ENCODE results near the gene BHLHA9.

Gene BHLHA9

GRCh38 chr17:1255041-1255440, 15.2 kb upstream of the BHLHA9 start:
- no peak for DNase-seq (ENCODE audit: low spot score)

GRCh38 chr17:1256699-1257098, 13.5 kb upstream of the BHLHA9 start:
- no peak for DNase-seq (ENCODE audit: low spot score)

GRCh38 chr17:1260086-1260769, 10.0 kb upstream of the BHLHA9 start:
- DNase-seq (ENCODE audit: low spot score): no peak

- no peak for DNase-seq (ENCODE audit: low spot score)
These were observed 9.5 kb upstream of the BHLHA9 start for GRCh38 chr17:1260770-1261161.

GRCh38 chr17:1264196-1264595, 6.0 kb upstream of the BHLHA9 start:
- no peak for DNase-seq (ENCODE audit: low spot score)

GRCh38 chr17:1267471-1267943, 2.7 kb upstream of the BHLHA9 start:
- DNase-seq (ENCODE audit: low spot score): no peak

- DNase-seq (ENCODE audit: low spot score): no peak
These were observed 783 bp downstream of the BHLHA9 start for GRCh38 chr17:1271030-1271423.

GRCh38 chr17:1271441-1271840, 1.2 kb downstream of the BHLHA9 start:
- no peak for DNase-seq (ENCODE audit: low spot score)

- DNase-seq (ENCODE audit: low spot score): no peak
These were observed 2.5 kb downstream of the BHLHA9 start for GRCh38 chr17:1272701-1273100.

GRCh38 chr17:1273492-1274244, 3.4 kb downstream of the BHLHA9 start:
- DNase-seq (ENCODE audit: low spot score): no peak

GRCh38 chr17:1274245-1274608, 4.0 kb downstream of the BHLHA9 start:
- DNase-seq (ENCODE audit: low spot score): no peak

- DNase-seq (ENCODE audit: low spot score): no peak
These were observed 5.1 kb downstream of the BHLHA9 start for GRCh38 chr17:1275205-1275961.

GRCh38 chr17:1275962-1276736, 5.9 kb downstream of the BHLHA9 start:
- DNase-seq (ENCODE audit: low spot score): peak; percentile 87

- no peak for DNase-seq (ENCODE audit: low spot score)
These were observed 10.4 kb downstream of the BHLHA9 start for GRCh38 chr17:1280652-1281051.

- DNase-seq (ENCODE audit: low spot score): no peak
These were observed 16.3 kb downstream of the BHLHA9 start for GRCh38 chr17:1286379-1287106.

GRCh38 chr17:1289695-1290094, 19.5 kb downstream of the BHLHA9 start:
- DNase-seq (ENCODE audit: low spot score): no peak

- DNase-seq (ENCODE audit: low spot score): no peak
These were observed 20.4 kb downstream of the BHLHA9 start for GRCh38 chr17:1290676-1291075.

- DNase-seq (ENCODE audit: low spot score): no peak
These were observed 24.0 kb downstream of the BHLHA9 start for GRCh38 chr17:1294157-1294717.

GRCh38 chr17:1298606-1299005, 28.4 kb downstream of the BHLHA9 start:
- DNase-seq (ENCODE audit: low spot score): peak; percentile 41

- no peak for DNase-seq (ENCODE audit: low spot score)
These were observed 29.5 kb downstream of the BHLHA9 start for GRCh38 chr17:1299552-1300370.
